Stimulated activated naive B cell treated with anti-CD40 and anti-IgM and Interleukin-4, amounts not matched to agents 10 μg/mL and 1 μg/mL and 100 μg/mL, for 72 hours (primary cell): Measurements from ENCODE around the gene HRH2.

Experiments used
- ATAC-seq, 2 donors: fragments of 150-1000 bp; cut with Tn5 transposase; replicated peaks; 2 replicates each; pipeline ENCODE4 v1.10.0; 2021; ENCODE audit warnings: moderate library complexity in 1 of 2
- DNase-seq: peaks from one replicate; pipeline ENCODE4 v3.0.0; 2021
- H3K27ac Mint-ChIP-seq: one replicate; pipeline ENCODE4 v1.8.0; 2022; ENCODE audit warnings: mild to moderate bottlenecking, mixed read lengths
- H3K27me3 Mint-ChIP-seq, 2 donors: one replicate each; pipeline ENCODE4 v1.8.0; 2022; ENCODE audit warnings: mixed read lengths in 2 of 2
- H3K36me3 Mint-ChIP-seq, 2 donors: one replicate each; pipeline ENCODE4 v1.8.0; 2022; ENCODE audit warnings: mixed read lengths in 2 of 2, mild to moderate bottlenecking in 1 of 2
- H3K4me1 Mint-ChIP-seq, 2 donors: one replicate each; pipeline ENCODE4 v1.8.0; 2022; ENCODE audit warnings: mixed read lengths in 2 of 2, mild to moderate bottlenecking in 1 of 2
- H3K4me3 Mint-ChIP-seq, 2 donors: one replicate each; pipeline ENCODE4 v1.8.0; 2022; ENCODE audit warnings: mild to moderate bottlenecking in 2 of 2, mixed read lengths in 2 of 2, moderate library complexity in 1 of 2
- H3K9me3 Mint-ChIP-seq, 2 donors: one replicate each; pipeline ENCODE4 v1.8.0; 2022; ENCODE audit warnings: mixed read lengths in 2 of 2, mild to moderate bottlenecking in 1 of 2

The HRH2 gene

DNA sequence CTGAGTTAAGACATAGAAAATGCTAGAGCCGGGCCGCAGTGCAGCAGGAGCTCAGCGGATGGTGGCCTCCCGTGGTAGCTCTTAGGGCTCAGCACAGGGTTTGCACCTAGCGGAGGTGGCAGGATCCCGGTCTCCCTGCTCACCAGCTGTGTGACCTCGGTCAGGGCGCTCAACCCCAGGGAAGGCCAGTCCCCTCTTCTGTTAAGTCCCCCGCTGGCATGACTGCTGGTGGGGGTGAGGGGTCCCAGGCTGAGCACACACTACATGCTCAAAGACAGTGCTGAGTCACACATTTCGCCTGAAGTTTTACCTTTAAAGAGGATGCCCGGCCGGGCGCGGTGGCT is 39.0 kb downstream of the HRH2 start:
- DNase-seq (no peak), ATAC-seq (no peak)
- H3K36me3 Mint-ChIP-seq: no peaks in the 10 kb centered on the region
- no peak overlapping the region for H3K4me3 Mint-ChIP-seq
- H3K4me1 Mint-ChIP-seq: peaks cover 0 to 5% of the 10 kb centered on the region in 2 donors
- peaks cover 0 to 11% of the 10 kb centered on the region in 2 donors for H3K27me3 Mint-ChIP-seq
- H3K9me3 Mint-ChIP-seq: peaks cover under 1% of the 10 kb centered on the region in 2 donors
- no peak overlapping the region for H3K27ac Mint-ChIP-seq

DNA sequence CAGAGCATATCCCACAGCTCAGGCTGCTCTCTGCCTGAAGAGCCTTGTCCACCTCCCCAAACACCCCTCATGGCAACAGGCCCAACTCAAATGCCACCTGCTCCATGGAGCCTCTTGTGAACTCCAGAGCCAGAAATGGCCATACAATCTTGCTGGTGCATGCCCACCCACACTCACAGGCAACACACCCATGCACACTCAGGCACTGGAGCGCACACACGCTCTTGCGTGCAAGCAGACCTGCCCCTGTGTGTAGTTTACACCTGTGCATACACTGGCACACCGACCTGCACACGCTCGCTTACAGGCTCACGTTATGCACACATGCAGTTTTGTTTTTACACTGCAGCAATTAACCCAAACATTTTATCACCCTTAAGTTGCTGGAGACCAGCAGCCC is 40.0 kb downstream of the HRH2 start:
- Mint-ChIP-seq H3K4me3 (no peak overlapping the region), H3K4me1 (peaks cover 0 to 5% of the 10 kb centered on the region in 2 donors), H3K27me3 (peaks cover 0 to 11% of the 10 kb centered on the region in 2 donors), H3K27ac (no peak overlapping the region), H3K36me3 (no peaks in the 10 kb centered on the region), H3K9me3 (peaks cover 3% of the 10 kb centered on the region in 2 donors)
- no peak for ATAC-seq
- no peak for DNase-seq

GRCh38 chr5:175698401-175699115 is 40.7 kb downstream of the HRH2 start:
- H3K4me1 Mint-ChIP-seq: peaks cover 0 to 5% of the 10 kb centered on the region in 2 donors
- H3K27ac Mint-ChIP-seq: no peak overlapping the region
- no peaks in the 10 kb centered on the region for H3K36me3 Mint-ChIP-seq

GRCh38 chr5:175700991-175701390 is 43.1 kb downstream of the HRH2 start:
- H3K27me3 Mint-ChIP-seq: peaks cover 0 to 6% of the 10 kb centered on the region in 2 donors
- DNase-seq: no peak

More at GRCh38 chr5:175698401-175699115, 40.7 kb downstream of the HRH2 start:
- no peak overlapping the region for H3K4me3 Mint-ChIP-seq
- peaks cover 6 to 7% of the 10 kb centered on the region in 2 donors for H3K9me3 Mint-ChIP-seq
- peaks cover 0 to 11% of the 10 kb centered on the region in 2 donors for H3K27me3 Mint-ChIP-seq
- ATAC-seq (no peak), DNase-seq (no peak)

DNA sequence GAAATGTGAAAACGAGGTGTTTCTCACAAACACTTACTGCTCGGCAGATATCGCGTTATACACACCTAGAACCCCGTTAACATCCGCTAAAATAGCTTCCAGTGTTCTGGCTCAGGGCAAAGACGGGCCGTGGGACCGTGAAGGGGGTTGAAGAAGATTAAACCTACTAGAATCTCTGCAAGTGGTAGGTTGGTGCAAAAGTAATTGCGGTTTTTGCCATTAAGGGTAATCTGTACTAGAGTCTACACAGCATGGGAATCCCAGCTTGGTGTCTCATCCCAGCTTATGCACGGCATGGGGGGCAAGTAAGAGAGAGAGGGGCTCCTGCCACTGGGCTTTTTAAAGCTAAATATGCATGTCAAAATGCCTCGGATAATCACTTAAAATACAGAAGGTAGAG is 43.9 kb downstream of the HRH2 start:
- Mint-ChIP-seq H3K4me1 (no peaks in the 10 kb centered on the region), H3K27ac (no peak overlapping the region)

More at GRCh38 chr5:175700991-175701390, 43.1 kb downstream of the HRH2 start:
- no peak overlapping the region for H3K27ac Mint-ChIP-seq
- peaks cover 6 to 7% of the 10 kb centered on the region in 2 donors for H3K9me3 Mint-ChIP-seq
- no peaks in the 10 kb centered on the region for H3K36me3 Mint-ChIP-seq
- peaks cover 0 to 5% of the 10 kb centered on the region in 2 donors for H3K4me1 Mint-ChIP-seq
- no peak overlapping the region for H3K4me3 Mint-ChIP-seq
- no peak for ATAC-seq

DNA sequence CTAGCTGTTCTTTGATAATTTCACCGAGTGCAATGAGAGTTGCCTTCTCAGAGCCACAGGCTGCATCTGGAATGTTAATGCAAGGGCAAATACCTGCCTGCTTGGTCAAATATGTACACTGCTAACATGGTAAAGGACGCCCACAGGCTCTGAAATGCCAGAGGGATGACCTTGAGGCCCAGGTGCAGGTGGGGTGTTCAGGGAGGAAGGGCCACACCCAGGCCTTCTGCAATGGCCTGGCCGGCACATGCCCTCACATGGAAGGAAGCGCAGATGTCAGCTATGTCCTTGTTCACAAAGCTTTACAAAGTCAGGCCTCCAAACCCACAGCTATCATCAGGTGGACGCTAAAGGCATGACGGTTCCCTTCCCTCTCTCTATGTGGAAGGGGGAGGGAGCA is 48.6 kb downstream of the HRH2 start:
- Mint-ChIP-seq H3K4me1 (no peaks in the 10 kb centered on the region), H3K27ac (no peak overlapping the region), H3K27me3 (peaks cover 0 to 25% of the 10 kb centered on the region in 2 donors), H3K36me3 (no peaks in the 10 kb centered on the region), H3K9me3 (peaks cover 6 to 7% of the 10 kb centered on the region in 2 donors), H3K4me3 (no peak overlapping the region)
- DNase-seq (no peak), ATAC-seq (no peak)

More for the DNA sequence above, 43.9 kb downstream of the HRH2 start:
- Mint-ChIP-seq H3K4me3 (no peak overlapping the region), H3K27me3 (peaks cover 0 to 6% of the 10 kb centered on the region in 2 donors), H3K9me3 (peaks cover 6 to 7% of the 10 kb centered on the region in 2 donors), H3K36me3 (no peaks in the 10 kb centered on the region)
- DNase-seq (no peak), ATAC-seq (no peak)

DNA sequence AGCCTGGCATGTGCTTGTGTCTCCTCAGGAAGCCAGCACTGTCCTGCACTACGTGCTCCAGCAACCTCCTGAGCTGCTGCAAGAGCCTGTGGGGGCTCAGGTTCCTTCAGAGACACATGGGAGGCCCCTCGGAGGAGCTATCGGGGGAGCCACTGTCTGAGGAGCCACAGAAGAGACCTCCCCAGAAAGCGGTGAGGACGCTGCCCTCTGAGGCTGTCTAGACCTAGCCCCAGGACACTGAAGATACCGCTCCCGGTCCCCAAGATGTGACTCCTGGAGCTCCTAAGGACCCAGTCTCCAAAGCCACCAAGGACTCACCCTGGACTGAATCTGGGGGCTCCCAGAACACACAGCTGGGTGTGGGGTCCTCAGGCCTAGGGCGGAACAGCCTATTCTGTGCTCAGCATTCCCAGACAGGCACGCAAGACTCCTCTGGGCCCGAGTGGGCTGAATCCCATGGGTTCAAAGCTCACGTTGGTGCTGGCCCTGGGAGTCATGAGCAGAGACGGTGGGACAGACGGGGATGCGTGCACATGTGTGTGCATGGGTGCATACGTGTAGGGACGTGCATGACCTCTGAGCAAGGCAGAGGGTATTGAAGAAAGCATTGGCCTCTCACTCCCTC is 50.0 kb downstream of the HRH2 start:
- no peak for ATAC-seq
- Mint-ChIP-seq H3K27ac (no peak overlapping the region), H3K36me3 (no peaks in the 10 kb centered on the region), H3K9me3 (peaks cover 3 to 5% of the 10 kb centered on the region in 2 donors), H3K27me3 (peaks cover 0 to 30% of the 10 kb centered on the region in 2 donors), H3K4me3 (no peak overlapping the region), H3K4me1 (no peaks in the 10 kb centered on the region)
- DNase-seq: no peak

GRCh38 chr5:175709276-175709781 is 51.5 kb downstream of the HRH2 start:
- Mint-ChIP-seq H3K4me3 (no peak overlapping the region), H3K27ac (no peak overlapping the region), H3K36me3 (no peaks in the 10 kb centered on the region), H3K4me1 (no peaks in the 10 kb centered on the region), H3K27me3 (peaks cover 0 to 30% of the 10 kb centered on the region in 2 donors), H3K9me3 (no peaks in the 10 kb centered on the region)
- DNase-seq: no peak
- no peak for ATAC-seq

GRCh38 chr5:175710326-175710725 is 52.5 kb downstream of the HRH2 start:
- no peak for ATAC-seq
- no peak overlapping the region for H3K27ac Mint-ChIP-seq

GRCh38 chr5:175711031-175711430 is 53.2 kb downstream of the HRH2 start:
- Mint-ChIP-seq H3K4me1 (no peaks in the 10 kb centered on the region), H3K36me3 (no peaks in the 10 kb centered on the region), H3K4me3 (no peak overlapping the region), H3K27me3 (peaks cover 0 to 35% of the 10 kb centered on the region in 2 donors), H3K27ac (no peak overlapping the region), H3K9me3 (peaks cover 2 to 4% of the 10 kb centered on the region in 2 donors)
- ATAC-seq (no peak), DNase-seq (no peak)

More at GRCh38 chr5:175710326-175710725, 52.5 kb downstream of the HRH2 start:
- DNase-seq: no peak
- no peaks in the 10 kb centered on the region for H3K36me3 Mint-ChIP-seq
- peaks cover 1 to 4% of the 10 kb centered on the region in 2 donors for H3K9me3 Mint-ChIP-seq
- H3K4me1 Mint-ChIP-seq: no peaks in the 10 kb centered on the region
- H3K27me3 Mint-ChIP-seq: peaks cover 0 to 30% of the 10 kb centered on the region in 2 donors
- H3K4me3 Mint-ChIP-seq: no peak overlapping the region

- no peaks in the 10 kb centered on the region for H3K36me3 Mint-ChIP-seq
- no peak for ATAC-seq
- peaks cover 5 to 35% of the 10 kb centered on the region in 2 donors for H3K27me3 Mint-ChIP-seq
- H3K27ac Mint-ChIP-seq: no peak overlapping the region
- H3K9me3 Mint-ChIP-seq: peaks cover 7 to 11% of the 10 kb centered on the region in 2 donors
- no peak for DNase-seq
- H3K4me3 Mint-ChIP-seq: no peak overlapping the region
- H3K4me1 Mint-ChIP-seq: no peaks in the 10 kb centered on the region
Measured at GRCh38 chr5:175711472-175712312, 53.8 kb downstream of the HRH2 start.

GRCh38 chr5:175712313-175712680 is 54.4 kb downstream of the HRH2 start:
- peaks cover 13 to 16% of the 10 kb centered on the region in 2 donors for H3K9me3 Mint-ChIP-seq
- H3K4me1 Mint-ChIP-seq: no peaks in the 10 kb centered on the region
- no peak overlapping the region for H3K27ac Mint-ChIP-seq
- no peak overlapping the region for H3K4me3 Mint-ChIP-seq
- ATAC-seq: no peak
- DNase-seq: no peak
- H3K36me3 Mint-ChIP-seq: no peaks in the 10 kb centered on the region
- H3K27me3 Mint-ChIP-seq: peaks cover 10 to 35% of the 10 kb centered on the region in 2 donors

- Mint-ChIP-seq H3K27me3 (peaks cover 10 to 35% of the 10 kb centered on the region in 2 donors), H3K36me3 (no peaks in the 10 kb centered on the region), H3K27ac (no peak overlapping the region), H3K4me1 (no peaks in the 10 kb centered on the region), H3K9me3 (peaks cover 14 to 16% of the 10 kb centered on the region in 2 donors), H3K4me3 (no peak overlapping the region)
- no peak for DNase-seq
- no peak for ATAC-seq
Measured at GRCh38 chr5:175712681-175713085, 54.8 kb downstream of the HRH2 start.

GRCh38 chr5:175713930-175714329 is 56.1 kb downstream of the HRH2 start:
- peaks cover 17 to 30% of the 10 kb centered on the region in 2 donors for H3K27me3 Mint-ChIP-seq
- no peaks in the 10 kb centered on the region for H3K36me3 Mint-ChIP-seq
- DNase-seq: no peak
- H3K4me1 Mint-ChIP-seq: no peaks in the 10 kb centered on the region
- ATAC-seq: no peak
- H3K27ac Mint-ChIP-seq: no peak overlapping the region
- H3K9me3 Mint-ChIP-seq: peaks cover 14 to 16% of the 10 kb centered on the region in 2 donors
- no peak overlapping the region for H3K4me3 Mint-ChIP-seq
